Stomach (tissue), 4 donors: Measurements from ENCODE around the gene GDF11.

Experiments used
- CTCF ChIP-seq, 7 experiments: fragments of 450-650 bp in 4 of 7; fragments of 200-600 bp in 3 of 7; sonication (generic) in 3 of 7; IDR thresholded peaks; one replicate each; pipeline ENCODE4 v1.5.1; 2016 to 2019; ENCODE audit warnings: antibody characterized with exemption in 7 of 7, control low read depth in 2 of 7, mild to moderate bottlenecking in 1 of 7
- EP300 ChIP-seq: sonication (generic); formaldehyde crosslinking; IDR thresholded peaks from one replicate; pipeline ENCODE4 v1.6.1; 2017; ENCODE audit warnings: antibody characterized with exemption
- POLR2A ChIP-seq, 4 donors: fragments of 450-650 bp; IDR thresholded peaks; one replicate each; pipeline ENCODE4 v1.6.1; 2016; ENCODE audit warnings: antibody characterized with exemption in 4 of 4, control low read depth in 2 of 4, mild to moderate bottlenecking in 1 of 4, moderate library complexity in 1 of 4
- POLR2AphosphoS5 ChIP-seq, 3 donors: sonication (generic); formaldehyde crosslinking; IDR thresholded peaks; one replicate each; pipeline ENCODE4 v1.6.1; 2016; ENCODE audit warnings: antibody characterized with exemption in 3 of 3

GRCh38 chr12:55744340-55745030 is 1.6 kb downstream of the GDF11 start:
- no peak for TF ChIP-seq CTCF (IDR thresholded peaks at IDR 0.05)
- no peak for TF ChIP-seq EP300
- no peak for TF ChIP-seq POLR2A (IDR thresholded peaks at IDR 0.05)
- TF ChIP-seq POLR2AphosphoS5 (IDR thresholded peaks at IDR 0.05): no peak
